Left ventricle myocardium superior (tissue), 1 donor: ENCODE measurements around the gene NAP1L4. TPM values are rescaled to one million over a fixed set of nuclear protein-coding genes. Genes with fewer than 3 reads are reported as not detected.
A peak's percentile ranks its signal among the peaks of the same experiment; 100 is the strongest.

Experiments
- ATAC-seq: fragments of 200-7000 bp; cut with Tn5 transposase; one replicate; pipeline ENCODE4 v1.9.1; 2020; ENCODE audit warnings: mild to moderate bottlenecking, moderate library complexity
- DNase-seq: peaks from one replicate; pipeline ENCODE4 v3.0.0-alpha.2; 2020
- intact Hi-C: fragments of 100-400 bp; cut with micrococcal nuclease; formaldehyde crosslinking; loops from one replicate; pipeline ENCODE4 v1.11.0; 2022
- total RNA-seq: library from RNA; stranded (reverse); fragmentation: NEBNext Ultra II Directional; extraction: Animal tissue kit (Norgen Biotek cat#: 25700); gene quantifications from one replicate; pipeline ENCODE4 v1.2.1, GENCODE V29; 2021
- donor health status: DM: no; HTN: yes; CAD: no; lungs with severe emphysema.

The NAP1L4 gene
- total RNA-seq, 1 donor from 2014 or later = 173 TPM

- DNase-seq (no peak), ATAC-seq (no peak)
- intact Hi-C loops = no loop called here
These were observed 6.1 kb upstream of the NAP1L4 start for GRCh38 chr11:2998073-2998850.

GRCh38 chr11:2997406-2997805 lies 5.3 kb upstream of the NAP1L4 start:
- intact Hi-C loops = no loop called here
- ATAC-seq = no peak
- DNase-seq = no peak

- intact Hi-C loops = no loop called here
- ATAC-seq = no peak
- no peak for DNase-seq
These were observed 4.8 kb upstream of the NAP1L4 start for GRCh38 chr11:2996976-2997375.

- DNase-seq (no peak), ATAC-seq (no peak)
- intact Hi-C loops = no loop called here
These were observed 3.9 kb upstream of the NAP1L4 start for GRCh38 chr11:2995893-2996554.

DNA sequence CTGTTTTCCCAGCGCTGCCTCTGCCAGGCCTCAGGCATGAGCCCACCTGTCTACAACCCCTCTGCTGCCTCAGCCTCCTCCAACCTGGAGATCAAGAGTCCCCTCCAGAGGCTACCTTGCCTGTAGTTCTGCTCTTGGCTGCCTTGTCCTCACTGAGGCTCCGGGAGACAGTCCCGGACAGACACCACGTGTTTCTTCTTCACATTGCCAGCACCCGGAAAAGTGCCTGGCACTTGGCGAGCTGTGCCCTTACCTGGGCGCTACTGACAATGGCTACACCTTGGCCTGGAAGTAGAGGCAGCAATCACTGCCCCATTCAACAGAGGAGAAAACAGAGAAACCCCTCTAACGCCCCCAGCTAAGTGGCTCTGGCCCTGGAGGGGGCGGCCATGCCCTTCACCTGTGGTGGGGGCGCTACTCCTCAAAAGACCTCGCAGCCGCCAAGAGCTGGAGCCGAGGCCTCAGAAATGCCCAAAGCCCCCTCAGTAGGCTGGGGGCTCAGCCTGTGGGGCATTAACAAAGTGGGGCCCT lies 3.0 kb upstream of the NAP1L4 start:
- ATAC-seq = no peak
- intact Hi-C loops = no loop called here
- no peak for DNase-seq

DNA sequence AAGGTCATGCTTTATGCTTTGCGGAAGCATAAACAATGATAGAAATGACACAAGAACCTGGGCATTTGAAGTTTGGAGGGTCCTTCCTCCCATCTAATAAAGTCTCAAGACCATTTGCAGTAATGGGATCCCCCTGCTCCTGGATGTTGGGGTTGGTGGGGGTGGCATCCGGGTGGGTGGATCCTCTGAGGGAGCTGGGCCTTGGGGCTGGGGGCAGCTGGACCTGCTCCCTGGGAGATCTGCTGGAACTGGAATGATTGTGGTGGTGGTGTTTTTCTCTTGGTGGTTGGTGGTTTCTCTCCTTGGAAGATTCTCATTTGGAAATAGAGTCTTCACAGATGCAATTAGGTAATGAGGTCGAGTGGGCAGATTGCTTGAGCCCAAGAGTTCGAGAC lies 2.2 kb upstream of the NAP1L4 start:
- DNase-seq = no peak
- intact Hi-C loops = no loop called here
- ATAC-seq = no peak

GRCh38 chr11:2992997-2993325 lies 832 bp upstream of the NAP1L4 start:
- DNase-seq = no peak
- no peak for ATAC-seq
- intact Hi-C loops = no loop called here

DNA sequence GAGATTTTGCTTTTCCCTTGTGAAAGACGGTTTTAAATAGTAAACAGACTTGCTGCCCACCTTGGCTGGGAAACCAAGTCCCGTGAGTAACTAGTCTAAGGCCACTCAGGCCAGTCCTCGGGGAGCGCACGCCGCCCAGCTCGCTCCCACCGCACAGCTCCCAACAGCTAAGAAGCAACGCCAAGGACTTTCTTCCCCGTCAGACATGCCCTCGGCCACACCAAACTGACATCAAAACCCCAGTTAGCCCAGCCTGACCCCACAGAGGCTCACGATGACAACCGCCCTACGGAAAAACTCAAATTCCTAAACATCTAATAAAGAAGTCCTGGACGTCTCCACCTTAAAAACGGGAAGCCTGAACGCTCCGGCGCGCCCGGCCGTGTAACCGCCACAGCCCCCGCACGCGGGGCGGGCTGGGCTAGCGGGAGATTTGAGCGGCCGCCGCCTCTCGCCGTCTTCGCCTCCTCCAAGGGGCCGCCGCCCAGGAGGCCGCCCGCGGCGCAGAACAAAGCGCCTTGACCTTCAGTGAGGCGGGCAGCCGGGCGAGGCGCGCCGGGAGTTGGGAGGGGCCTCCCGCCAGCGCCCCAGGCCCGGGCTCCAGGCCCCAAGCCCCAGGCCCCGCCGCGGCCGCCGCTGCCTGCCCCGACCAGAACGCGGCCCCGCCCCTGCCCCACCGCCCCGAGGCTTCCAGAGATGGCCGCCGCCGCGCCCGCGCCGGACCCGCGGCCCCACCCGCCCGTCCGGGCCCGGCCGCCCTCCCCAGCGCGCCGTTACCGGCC lies 486 bp downstream of the NAP1L4 start:
- ATAC-seq (peak; percentile 71), DNase-seq (no peak)
- intact Hi-C loops = no loop called here

DNA sequence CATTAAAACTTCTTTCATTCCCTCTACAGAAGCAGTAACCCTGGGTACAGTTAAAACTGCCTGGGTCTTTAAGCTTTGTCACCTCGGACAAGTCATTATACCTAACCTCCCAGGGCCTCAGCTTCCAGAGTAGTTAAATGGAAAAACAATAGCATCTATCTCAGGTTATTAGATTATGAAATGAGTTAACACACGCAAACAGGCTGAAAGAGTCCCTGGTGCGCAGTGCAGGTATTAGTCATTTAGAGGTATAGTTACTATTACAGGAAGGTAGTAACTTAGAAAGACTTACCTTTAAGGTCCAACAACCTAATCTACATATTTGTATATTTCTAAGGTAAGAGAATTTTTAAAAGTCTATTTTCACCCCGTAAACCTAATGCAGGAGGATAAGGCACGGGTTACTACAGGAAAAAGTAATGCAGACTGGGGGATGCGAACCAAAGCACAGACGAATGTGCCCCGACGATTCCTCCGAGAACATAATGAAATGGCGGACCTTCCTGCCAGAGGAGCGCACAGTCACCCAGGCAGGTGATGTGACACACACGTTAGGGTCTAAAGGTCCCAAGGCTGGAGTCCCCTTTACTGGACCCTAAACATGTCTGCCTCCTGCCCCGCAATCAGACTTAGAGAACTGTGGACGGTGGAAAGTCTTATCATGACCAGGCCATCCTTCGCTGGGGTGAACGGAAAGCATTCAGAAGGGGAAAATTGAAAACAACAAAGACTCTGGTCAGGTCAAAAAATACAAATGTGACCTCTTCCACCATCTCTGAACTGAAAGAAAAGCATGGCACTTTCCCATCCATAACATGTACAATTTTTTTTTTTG lies 1.3 kb downstream of the NAP1L4 start:
- intact Hi-C loops = no loop called here
- no peak for ATAC-seq
- DNase-seq = no peak

- DNase-seq = no peak
- intact Hi-C loops = no loop called here
- ATAC-seq = no peak
These were observed 2.6 kb downstream of the NAP1L4 start for GRCh38 chr11:2989551-2989950.

DNA sequence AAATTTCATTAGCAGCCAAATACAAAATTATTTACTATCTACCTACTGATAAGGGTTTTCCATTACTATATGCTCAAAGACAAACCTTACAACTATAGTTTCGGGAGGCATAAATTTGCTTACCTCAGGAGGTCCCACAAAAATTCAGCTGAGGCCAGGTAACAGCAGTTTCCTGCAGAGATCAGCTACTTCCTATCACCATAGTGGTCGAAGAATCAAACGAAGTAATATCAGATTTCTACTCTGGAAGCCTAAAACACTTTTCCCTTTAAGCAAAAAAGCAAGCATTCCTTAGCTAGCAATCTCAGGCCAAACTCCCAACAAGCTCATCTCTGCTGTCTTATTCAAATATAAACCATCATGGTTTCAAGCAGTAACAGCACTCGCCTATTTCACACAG lies 3.1 kb downstream of the NAP1L4 start:
- no peak for ATAC-seq
- intact Hi-C loops = no loop called here
- DNase-seq = no peak

- ATAC-seq (no peak), DNase-seq (no peak)
- intact Hi-C loops = no loop called here
These were observed 4.0 kb downstream of the NAP1L4 start for GRCh38 chr11:2987881-2988861.

GRCh38 chr11:2983908-2984307 lies 8.2 kb downstream of the NAP1L4 start:
- intact Hi-C loops = no loop called here
- no peak for ATAC-seq
- no peak for DNase-seq

DNA sequence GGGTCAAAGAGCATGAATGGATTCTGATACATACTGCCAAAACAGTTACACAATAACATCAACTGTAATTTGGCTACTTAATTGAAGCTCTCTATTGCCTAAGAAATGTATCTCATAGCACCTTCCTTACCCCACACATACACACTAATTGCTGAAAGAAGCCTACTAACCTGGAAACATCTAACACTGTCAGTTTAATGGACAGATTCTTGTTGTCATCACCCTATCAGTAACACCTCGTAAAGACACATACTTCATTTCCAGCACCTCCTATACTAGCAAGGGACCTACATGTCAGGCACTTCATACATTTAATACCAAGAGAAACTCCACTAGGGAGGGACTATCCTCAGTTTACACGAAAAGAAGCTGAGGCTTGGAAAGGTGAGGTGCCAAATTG lies 9.9 kb downstream of the NAP1L4 start:
- no peak for DNase-seq
- intact Hi-C loops = no loop called here
- ATAC-seq = peak; percentile 30

GRCh38 chr11:2981130-2981529 lies 11.0 kb downstream of the NAP1L4 start:
- DNase-seq = no peak
- intact Hi-C loops = no loop called here
- ATAC-seq = no peak

DNA sequence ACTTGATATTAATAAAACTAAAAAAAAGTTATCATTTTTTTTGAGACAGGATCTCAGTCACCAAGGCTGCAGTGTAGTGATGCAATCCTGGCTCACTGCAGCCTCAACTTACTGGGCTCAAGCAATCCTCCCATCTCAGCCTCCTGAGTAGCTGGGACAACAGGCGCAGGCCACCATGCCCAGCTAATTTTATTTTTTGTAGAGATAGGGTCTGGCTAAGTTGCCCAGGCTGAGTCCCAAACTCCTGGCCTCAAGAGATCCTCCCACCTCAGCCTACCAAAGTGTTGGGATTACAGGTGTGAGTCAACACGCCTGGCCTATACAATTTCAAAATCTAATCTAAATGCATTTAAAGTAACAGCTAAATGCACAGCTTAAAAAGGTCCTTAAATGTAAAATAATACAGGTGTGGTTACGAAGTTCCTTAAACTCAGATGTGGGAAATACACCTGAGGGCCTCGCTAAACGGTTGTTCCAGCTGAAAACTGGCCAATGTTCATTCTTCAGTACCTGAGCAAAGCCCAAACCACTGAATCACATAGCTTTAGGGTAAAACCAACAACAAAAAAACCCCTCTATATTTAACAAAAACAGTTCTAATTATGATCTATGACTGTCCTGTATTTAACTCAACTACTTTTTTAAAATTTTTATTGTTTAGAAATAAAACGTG lies 11.8 kb downstream of the NAP1L4 start:
- intact Hi-C loops = no loop called here
- ATAC-seq (no peak), DNase-seq (no peak)

DNA sequence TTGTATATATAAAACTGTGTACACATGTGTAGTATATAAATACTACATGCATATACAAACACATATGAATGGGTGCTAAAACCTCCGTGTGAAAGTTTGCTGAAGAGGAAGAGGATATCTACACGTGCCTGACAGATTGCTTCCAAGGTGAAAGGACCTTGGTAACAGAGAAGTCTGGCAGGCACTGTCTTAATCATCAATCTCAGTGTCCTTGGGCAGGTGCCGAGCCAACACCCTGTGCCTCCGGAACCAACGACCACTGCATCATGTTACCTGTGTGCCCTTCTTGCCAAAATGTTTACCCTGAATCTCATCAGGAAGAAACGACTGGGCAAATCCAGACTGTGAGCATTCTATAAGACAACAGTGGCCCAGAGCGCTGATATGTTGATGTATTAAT lies 15.0 kb downstream of the NAP1L4 start:
- intact Hi-C loops = no loop called here
- no peak for ATAC-seq
- no peak for DNase-seq
